H1 (cell line): ENCODE data around the gene HELT. TPM values are rescaled to one million over a fixed set of nuclear protein-coding genes. Genes with fewer than 3 reads are reported as not detected.
"Not testable (repeated sequence)": the region's sequence is repeated elsewhere in the genome, so short reads cannot be mapped to it uniquely, and the experiment has no call there.

ENCODE experiments used
- CTCF ChIA-PET: fragments of 300-600 bp; sonication (Branson Sonifier 250); formaldehyde crosslinking; loops from one replicate; lab custom pipeline; 2021; ENCODE audit not compliant: partially characterized antibody; lab: Charles Lee
- POLR2A ChIA-PET: fragments of 300-600 bp; sonication (Branson Sonifier 250); formaldehyde crosslinking; loops from one replicate; lab custom pipeline; 2021; ENCODE audit warnings: inconsistent platforms; ENCODE audit not compliant: partially characterized antibody; lab: Charles Lee
- DNase-seq, 2 experiments: peaks; one replicate each; pipeline versions ENCODE4 v3.0.0 to v3.0.0-alpha.2; 2010 to 2022; ENCODE audit warnings: low spot score in 2 of 2, low read depth in 1 of 2, mixed read lengths in 1 of 2
- FAIRE-seq: peaks from 2 replicates; lab custom pipeline; 2011; peaks lifted over from hg19 to GRCh38; lab: Jason Lieb, UNC
- H2AFZ ChIP-seq: 2 replicates; pipeline ENCODE4 v1.8.1; 2012; ENCODE audit warnings: low read length, inconsistent platforms
- H2AK5ac ChIP-seq: 2 replicates; pipeline ENCODE4 v1.6.1; 2013; ENCODE audit warnings: low read depth, low read length
- H2BK120ac ChIP-seq: replicated peaks from 2 replicates; pipeline ENCODE3; 2013; ENCODE audit warnings: low read depth, low read length, inconsistent platforms
- H2BK12ac ChIP-seq: 2 replicates; pipeline ENCODE4 v1.6.1; 2013; ENCODE audit warnings: low read depth, low read length
- H2BK15ac ChIP-seq: 2 replicates; pipeline ENCODE4 v1.6.1; 2013; ENCODE audit warnings: low read length
- H2BK20ac ChIP-seq: 2 replicates; pipeline ENCODE4 v1.6.1; 2013; ENCODE audit warnings: low read length
- H2BK5ac ChIP-seq: 2 replicates; pipeline ENCODE4 v1.6.1; 2013; ENCODE audit warnings: low read depth, low read length
- H3K14ac ChIP-seq: 2 replicates; pipeline ENCODE4 v1.6.1; 2013; ENCODE audit warnings: inconsistent platforms; ENCODE audit not compliant: insufficient read length
- H3K18ac ChIP-seq: 2 replicates; pipeline ENCODE4 v1.6.1; 2013; ENCODE audit warnings: low read length; ENCODE audit errors: extremely low read depth
- H3K23ac ChIP-seq: 2 replicates; pipeline ENCODE4 v1.6.1; 2013; ENCODE audit warnings: inconsistent platforms; ENCODE audit not compliant: insufficient read length
- H3K23me2 ChIP-seq: 2 replicates; pipeline ENCODE4 v1.6.1; 2013; ENCODE audit warnings: low read depth, low read length
- H3K27ac ChIP-seq: 2 replicates; pipeline ENCODE4 v1.6.1; 2011; ENCODE audit warnings: low read depth, low read length, inconsistent platforms
- H3K27me3 ChIP-seq, 4 experiments: replicated peaks in 1 of 4; 1 replicate in 1 of 4; 2 replicates in 3 of 4; pipeline versions ENCODE4 v1.6.1 to v1.8.1; 2011 to 2013; ENCODE audit warnings: low read length in 3 of 4, mild to moderate bottlenecking in 3 of 4, inconsistent platforms in 2 of 4, mixed read lengths in 2 of 4, moderate library complexity in 1 of 4; ENCODE audit not compliant: control insufficient read depth in 3 of 4, insufficient read depth in 3 of 4; ENCODE audit errors: extremely low read depth in 1 of 4
- H3K36me3 ChIP-seq, 4 experiments: 2 replicates each; pipeline versions ENCODE4 v1.6.1 to v1.8.1; 2011 to 2013; ENCODE audit warnings: mild to moderate bottlenecking in 4 of 4, low read length in 3 of 4, moderate library complexity in 2 of 4, control low read depth in 1 of 4, inconsistent platforms in 1 of 4; ENCODE audit not compliant: insufficient read depth in 4 of 4, control insufficient read depth in 2 of 4
- H3K4ac ChIP-seq: replicated peaks from 2 replicates; pipeline ENCODE3; 2013; ENCODE audit warnings: low read length, low read depth, mixed read lengths, inconsistent platforms; ENCODE audit not compliant: insufficient read length
- H3K4me1 ChIP-seq, 4 experiments: replicated peaks in 1 of 4; 1 replicate in 1 of 4; 2 replicates in 3 of 4; pipeline versions ENCODE4 v1.6.1 to v1.8.1; 2011 to 2013; ENCODE audit warnings: low read length in 3 of 4, inconsistent platforms in 2 of 4, mixed read lengths in 1 of 4; ENCODE audit not compliant: insufficient read depth in 4 of 4, control insufficient read depth in 3 of 4
- H3K4me2 ChIP-seq, 2 experiments: 2 replicates each; pipeline versions ENCODE4 v1.6.1 to v1.8.1; 2011 to 2013; ENCODE audit warnings: low read depth in 2 of 2, low read length in 2 of 2, control low read depth in 1 of 2, inconsistent platforms in 1 of 2, mild to moderate bottlenecking in 1 of 2; ENCODE audit not compliant: insufficient read depth in 1 of 2
- H3K4me3 ChIP-seq, 4 experiments: fragments of 200-600, 300-600 bp in 1 of 4; sonication (generic), shearing (Covaris generic), sonication (Bioruptor Twin) in 1 of 4; 2 replicates each; pipeline versions ENCODE4 v1.5.1 to v1.8.1; 2011 to 2016; ENCODE audit warnings: low read length in 4 of 4, low read depth in 3 of 4, control low read depth in 2 of 4, inconsistent platforms in 2 of 4, mild to moderate bottlenecking in 2 of 4, mixed read lengths in 1 of 4, moderate library complexity in 1 of 4; ENCODE audit not compliant: insufficient read depth in 2 of 4; ENCODE audit errors: extremely low read depth in 1 of 4
- H3K56ac ChIP-seq: replicated peaks from 2 replicates; pipeline ENCODE3; 2013; ENCODE audit warnings: low read depth, mild to moderate bottlenecking, mixed read lengths, low read length, inconsistent platforms; ENCODE audit not compliant: insufficient read length
- H3K79me1 ChIP-seq: 2 replicates; pipeline ENCODE4 v1.6.1; 2013; ENCODE audit warnings: low read depth, low read length, control low read depth
- H3K79me2 ChIP-seq, 2 experiments: 2 replicates each; pipeline versions ENCODE4 v1.6.1 to v1.8.1; 2012 to 2013; ENCODE audit warnings: low read length in 2 of 2, mild to moderate bottlenecking in 2 of 2, inconsistent platforms in 1 of 2; ENCODE audit not compliant: insufficient read depth in 2 of 2, control insufficient read depth in 1 of 2
- H3K9ac ChIP-seq, 4 experiments: replicated peaks in 1 of 4; 1 replicate in 1 of 4; 2 replicates in 3 of 4; pipeline versions ENCODE4 v1.6.1 to v1.8.1; 2011 to 2013; ENCODE audit warnings: low read depth in 3 of 4, low read length in 3 of 4, control low read depth in 2 of 4, mild to moderate bottlenecking in 2 of 4, moderate library complexity in 2 of 4, inconsistent platforms in 1 of 4; ENCODE audit errors: extremely low read depth in 1 of 4
- H3K9me3 ChIP-seq, 2 experiments: 2 replicates each; pipeline versions ENCODE4 v1.6.1 to v1.8.1; 2012 to 2013; ENCODE audit warnings: mild to moderate bottlenecking in 2 of 2, moderate library complexity in 2 of 2, control low read depth in 1 of 2, inconsistent platforms in 1 of 2, low read depth in 1 of 2, low read length in 1 of 2, mixed read lengths in 1 of 2; ENCODE audit not compliant: insufficient read depth in 2 of 2
- H4K20me1 ChIP-seq, 2 experiments: replicated peaks in 1 of 2; 2 replicates each; pipeline versions ENCODE3 to v1.8.1; 2011 to 2013; ENCODE audit warnings: inconsistent platforms in 2 of 2, low read length in 2 of 2, mild to moderate bottlenecking in 1 of 2; ENCODE audit not compliant: insufficient read depth in 2 of 2, control insufficient read depth in 1 of 2
- H4K5ac ChIP-seq: 2 replicates; pipeline ENCODE4 v1.6.1; 2013; ENCODE audit warnings: low read length, low read depth, mixed read lengths, inconsistent platforms; ENCODE audit not compliant: insufficient read length
- H4K8ac ChIP-seq: 2 replicates; pipeline ENCODE4 v1.8.0; 2013; ENCODE audit warnings: mild to moderate bottlenecking, moderate library complexity, low read length, inconsistent platforms; ENCODE audit not compliant: insufficient read depth; ENCODE audit errors: extremely low read depth
- H4K91ac ChIP-seq: replicated peaks from 2 replicates; pipeline ENCODE3; 2013; ENCODE audit warnings: low read length, mixed read lengths, inconsistent platforms; ENCODE audit not compliant: insufficient read length
- WGBS, 2 experiments: shearing (Covaris generic) in 1 of 2; methylation state at CpG; one replicate each; pipeline versions ENCODE4 v1.1.6 to v1.1.7; 2013 to 2015; ENCODE audit warnings: low lambda C conversion rate in 2 of 2, mixed read lengths in 2 of 2, inconsistent platforms in 1 of 2, low coverage in 1 of 2, missing lambda C conversion rate in 1 of 2; ENCODE audit not compliant: insufficient replicate concordance in 2 of 2, insufficient coverage in 1 of 2, insufficient read length in 1 of 2; ENCODE audit errors: extremely low coverage in 1 of 2, missing lambda C conversion rate in 1 of 2; 5-methylcytosine and 5-hydroxymethylcytosine counted together
- polyA plus RNA-seq, 7 experiments: library from polyadenylated mRNA; depleted of rRNA in 3 of 7; stranded (reverse) in 5 of 7; unstranded in 2 of 7; fragments of >200 nt in 5 of 7; fragments of 200-250 nt in 2 of 7; gene quantifications; 1 replicate in 5 of 7; 2 replicates in 1 of 7; 4 replicates in 1 of 7; pipeline versions ENCODE4 v1.2.1 to v1.2.3, GENCODE V29; 2011 to 2013; ENCODE audit warnings: missing spikeins in 2 of 7, mixed read lengths in 2 of 7
- total RNA-seq: library from RNA; stranded (reverse); fragmentation: NEBNext Ultra II Directional; extraction: Animal tissue kit (Norgen Biotek cat#: 25700); gene quantifications from 2 replicates; pipeline ENCODE4 v1.2.1, GENCODE V29; 2021

Gene HELT
- total and polyA plus RNA-seq, 2 of the 8 experiments (the other 6 are each of a cell fraction or from before 2014, with no cell fraction given), result 0.32 to 0.35 TPM

DNA sequence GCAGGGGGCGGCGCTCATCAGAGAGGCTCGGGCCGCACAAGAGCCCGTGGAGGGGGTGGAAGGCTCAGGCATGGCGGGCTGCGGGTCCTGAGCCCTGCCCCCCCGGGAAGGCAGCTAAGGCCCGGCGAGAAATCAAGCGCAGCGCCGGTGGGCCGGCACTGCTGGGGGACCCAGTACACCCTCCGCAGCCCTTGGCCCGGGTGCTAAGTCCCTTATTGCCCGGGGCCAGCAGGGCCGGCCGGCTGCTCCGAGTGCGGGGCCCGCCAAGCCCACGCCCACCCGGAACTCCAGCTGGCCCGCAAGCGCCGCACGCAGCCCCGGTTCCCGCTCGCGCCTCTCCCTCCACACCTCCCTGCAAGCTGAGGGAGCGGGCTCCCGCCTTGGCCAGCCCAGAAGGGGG is 28.2 kb upstream of the HELT start:
- DNase-seq, H3K4me2 ChIP-seq, H2BK5ac ChIP-seq, FAIRE-seq, H3K4me3 ChIP-seq, H4K91ac ChIP-seq, H2BK120ac ChIP-seq, H3K14ac ChIP-seq, H2AK5ac ChIP-seq, H3K23me2 ChIP-seq, H3K18ac ChIP-seq, H3K36me3 ChIP-seq, H3K9ac ChIP-seq, H3K9me3 ChIP-seq, H4K20me1 ChIP-seq, H2BK12ac ChIP-seq, H4K5ac ChIP-seq, H2BK15ac ChIP-seq, H3K79me2 ChIP-seq, H3K4me1 ChIP-seq, H3K23ac ChIP-seq, POLR2A ChIA-PET, H2BK20ac ChIP-seq, H3K4ac ChIP-seq, H3K27ac ChIP-seq, H4K8ac ChIP-seq, H3K56ac ChIP-seq, H2AFZ ChIP-seq, H3K27me3 ChIP-seq, H3K79me1 ChIP-seq: not testable (repeated sequence)
- CTCF ChIA-PET, result interaction anchor here (2.0 kb wide), 1 partner anchor 224 kb away, joined by 5 read pairs; no protein-coding TSS in a partner anchor
- 100% methylated on average over 1 of the region's 34 CpGs; no CpG with 5 or more reads in 1 of the 2 experiments for WGBS, 2 experiments
